ENCODE data around the gene TMPRSS7.
A peak's percentile ranks its signal among the peaks of the same experiment; 100 is the strongest.

TMPRSS7 gene

GRCh38 chr3:112093180-112093522 lies 58.6 kb downstream of the TMPRSS7 start:
- DNase-seq (ENCODE audit: low read depth in 1 of 2, low spot score in 1 of 2): no peak

GRCh38 chr3:112095731-112096130 lies 61.2 kb downstream of the TMPRSS7 start:
- DNase-seq (ENCODE audit: low read depth in 1 of 2, low spot score in 1 of 2): no peak

GRCh38 chr3:112096176-112096575 lies 61.6 kb downstream of the TMPRSS7 start:
- DNase-seq (ENCODE audit: low read depth in 1 of 2, low spot score in 1 of 2): no peak

GRCh38 chr3:112097378-112097777 lies 62.8 kb downstream of the TMPRSS7 start:
- no peak for DNase-seq (ENCODE audit: low read depth in 1 of 2, low spot score in 1 of 2)

GRCh38 chr3:112101916-112102315 lies 67.4 kb downstream of the TMPRSS7 start:
- no peak for DNase-seq (ENCODE audit: low read depth in 1 of 2, low spot score in 1 of 2)

- DNase-seq (ENCODE audit: low read depth in 1 of 2, low spot score in 1 of 2): no peak
Measured at GRCh38 chr3:112104774-112105173, 70.2 kb downstream of the TMPRSS7 start.

- no peak for DNase-seq (ENCODE audit: low read depth in 1 of 2, low spot score in 1 of 2)
Measured at GRCh38 chr3:112109322-112109721, 74.8 kb downstream of the TMPRSS7 start.

- DNase-seq (ENCODE audit: low read depth in 1 of 2, low spot score in 1 of 2): peak; percentile 20
Measured at GRCh38 chr3:112111785-112112402, 77.4 kb downstream of the TMPRSS7 start.

- no peak for DNase-seq (ENCODE audit: low read depth in 1 of 2, low spot score in 1 of 2)
Measured at GRCh38 chr3:112114576-112115160, 80.1 kb downstream of the TMPRSS7 start.

- no peak for DNase-seq (ENCODE audit: low read depth in 1 of 2, low spot score in 1 of 2)
Measured at GRCh38 chr3:112115161-112115739, 80.7 kb downstream of the TMPRSS7 start.

GRCh38 chr3:112115806-112116383 lies 81.4 kb downstream of the TMPRSS7 start:
- DNase-seq (ENCODE audit: low read depth in 1 of 2, low spot score in 1 of 2): no peak

GRCh38 chr3:112116748-112117186 lies 82.2 kb downstream of the TMPRSS7 start:
- DNase-seq (ENCODE audit: low read depth in 1 of 2, low spot score in 1 of 2): no peak

GRCh38 chr3:112117415-112117814 lies 82.9 kb downstream of the TMPRSS7 start:
- DNase-seq (ENCODE audit: low read depth in 1 of 2, low spot score in 1 of 2): no peak

- no peak for DNase-seq (ENCODE audit: low read depth in 1 of 2, low spot score in 1 of 2)
Measured at GRCh38 chr3:112117841-112118571, 83.5 kb downstream of the TMPRSS7 start.

- DNase-seq (ENCODE audit: low read depth in 1 of 2, low spot score in 1 of 2): no peak
Measured at GRCh38 chr3:112119962-112120836, 85.7 kb downstream of the TMPRSS7 start.

- no peak for DNase-seq (ENCODE audit: low read depth in 1 of 2, low spot score in 1 of 2)
Measured at GRCh38 chr3:112121577-112122547, 87.3 kb downstream of the TMPRSS7 start.

GRCh38 chr3:112122870-112123269 lies 88.3 kb downstream of the TMPRSS7 start:
- no peak for DNase-seq (ENCODE audit: low read depth in 1 of 2, low spot score in 1 of 2)

GRCh38 chr3:112123548-112123947 lies 89.0 kb downstream of the TMPRSS7 start:
- DNase-seq (ENCODE audit: low read depth in 1 of 2, low spot score in 1 of 2): no peak

- no peak for DNase-seq (ENCODE audit: low read depth in 1 of 2, low spot score in 1 of 2)
Measured at GRCh38 chr3:112124907-112125607, 90.5 kb downstream of the TMPRSS7 start.

Measured in stimulated activated CD4-positive, alpha-beta T cell treated with anti-CD3 and anti-CD28 coated beads, Interleukin-15, amount 100 ng/mL, for 1 hour (primary cell).